ENCODE measurements around the gene FAF2.

- TF ChIP-seq, protein P1, sequence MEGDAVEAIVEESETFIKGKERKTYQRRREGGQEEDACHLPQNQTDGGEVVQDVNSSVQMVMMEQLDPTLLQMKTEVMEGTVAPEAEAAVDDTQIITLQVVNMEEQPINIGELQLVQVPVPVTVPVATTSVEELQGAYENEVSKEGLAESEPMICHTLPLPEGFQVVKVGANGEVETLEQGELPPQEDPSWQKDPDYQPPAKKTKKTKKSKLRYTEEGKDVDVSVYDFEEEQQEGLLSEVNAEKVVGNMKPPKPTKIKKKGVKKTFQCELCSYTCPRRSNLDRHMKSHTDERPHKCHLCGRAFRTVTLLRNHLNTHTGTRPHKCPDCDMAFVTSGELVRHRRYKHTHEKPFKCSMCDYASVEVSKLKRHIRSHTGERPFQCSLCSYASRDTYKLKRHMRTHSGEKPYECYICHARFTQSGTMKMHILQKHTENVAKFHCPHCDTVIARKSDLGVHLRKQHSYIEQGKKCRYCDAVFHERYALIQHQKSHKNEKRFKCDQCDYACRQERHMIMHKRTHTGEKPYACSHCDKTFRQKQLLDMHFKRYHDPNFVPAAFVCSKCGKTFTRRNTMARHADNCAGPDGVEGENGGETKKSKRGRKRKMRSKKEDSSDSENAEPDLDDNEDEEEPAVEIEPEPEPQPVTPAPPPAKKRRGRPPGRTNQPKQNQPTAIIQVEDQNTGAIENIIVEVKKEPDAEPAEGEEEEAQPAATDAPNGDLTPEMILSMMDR (IDR thresholded peaks at IDR 0.05) = no peak
- TF ChIP-seq POLR2A (IDR thresholded peaks at IDR 0.05) = no peak
Measured at GRCh38 chr5:176530983-176531901, 83.1 kb downstream of the FAF2 start.

All from adrenal gland (tissue), 5 donors.